GM19463 (cell line): Measurements from ENCODE around the gene DENND1A.

Experiments
- ATAC-seq: cut with Tn5 transposase; IDR thresholded peaks from one replicate; pipeline ENCODE4 v1.9.1; 2021; ENCODE audit warnings: mild to moderate bottlenecking, moderate library complexity; ENCODE audit not compliant: unreplicated experiment

Gene DENND1A

DNA sequence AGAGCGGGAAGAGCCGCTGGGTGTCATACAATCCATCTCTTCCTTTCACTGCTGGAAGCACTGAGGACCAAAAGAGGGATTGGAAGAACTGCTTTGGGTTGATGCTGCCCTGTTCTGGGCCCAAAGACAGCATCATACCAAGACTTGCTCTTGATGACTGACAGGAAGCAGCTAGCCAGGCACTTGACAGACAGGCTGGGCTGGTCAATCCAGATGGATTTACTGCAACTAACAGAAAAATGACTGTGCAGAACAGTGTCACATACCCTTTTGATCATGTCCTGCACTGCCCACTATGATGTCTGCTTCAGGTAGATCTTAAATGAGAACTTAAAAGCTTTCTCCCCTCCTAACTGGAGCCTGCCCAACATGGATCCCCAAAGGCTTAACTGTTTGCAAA, 416.4 kb downstream of the DENND1A start:
- ATAC-seq, result no peak

DNA sequence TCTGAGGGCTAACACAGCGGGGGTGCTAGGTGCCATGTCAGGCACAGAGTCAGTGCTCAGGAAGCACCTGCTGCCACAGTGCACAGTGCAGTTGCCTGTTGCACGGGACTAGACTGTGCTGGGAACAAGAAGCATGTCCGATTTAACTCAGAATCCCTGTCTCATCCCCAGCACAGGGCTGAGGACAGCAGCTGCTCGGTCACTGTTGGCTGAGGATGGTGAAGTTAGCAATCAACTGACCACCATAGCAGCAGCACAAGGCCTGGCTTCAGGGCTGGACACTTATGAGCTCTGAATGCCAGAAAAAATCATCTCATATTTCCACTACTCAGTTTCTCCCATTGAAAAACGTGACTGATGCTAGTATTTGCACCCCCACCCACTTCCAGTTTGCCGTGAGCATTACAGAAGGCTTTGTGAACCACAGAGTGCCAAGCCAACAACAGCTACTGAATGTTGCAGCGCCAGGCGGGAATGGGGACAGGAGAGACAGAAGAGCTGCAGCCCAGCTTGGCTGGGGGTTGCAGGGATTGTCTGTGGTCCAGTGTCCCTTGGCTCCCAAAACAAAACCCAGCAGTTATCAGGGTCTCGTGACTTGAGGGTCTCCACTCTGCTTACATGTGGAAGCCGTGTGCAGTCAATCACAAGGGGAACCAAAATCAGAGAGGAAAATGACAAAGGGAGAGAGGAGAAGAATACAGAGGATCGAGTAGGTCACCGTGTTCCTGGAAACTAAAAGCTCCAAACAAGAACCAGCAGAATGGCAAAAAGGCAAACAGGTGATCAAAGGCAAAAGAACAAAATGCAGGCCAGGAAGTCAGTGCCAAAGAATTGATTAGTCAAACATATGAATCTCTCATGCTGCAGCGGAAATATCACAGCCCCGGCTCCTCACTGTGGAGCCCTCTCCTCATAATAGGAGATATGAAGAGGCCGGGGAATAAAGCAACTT, 418.3 kb downstream of the DENND1A start:
- ATAC-seq, result no peak

DNA sequence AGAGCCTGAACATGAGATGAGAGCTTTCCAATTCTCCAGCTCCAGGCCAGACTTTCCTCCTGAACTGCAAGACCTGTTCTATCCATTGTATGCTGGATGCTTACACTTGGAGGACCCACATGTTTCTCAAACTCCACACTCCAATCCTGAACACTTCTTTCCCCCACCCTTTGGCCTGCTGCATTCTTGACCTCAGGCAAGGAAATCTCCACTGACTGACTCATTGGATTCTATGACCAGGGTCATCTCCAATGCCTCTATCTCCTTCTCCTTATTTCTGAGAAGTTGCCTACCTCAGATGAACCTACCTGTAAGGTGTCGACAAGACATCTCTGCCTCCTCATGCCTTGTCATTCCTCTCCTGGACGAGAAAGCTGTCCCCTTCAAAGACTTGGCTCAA, 420.3 kb downstream of the DENND1A start:
- no peak for ATAC-seq

DNA sequence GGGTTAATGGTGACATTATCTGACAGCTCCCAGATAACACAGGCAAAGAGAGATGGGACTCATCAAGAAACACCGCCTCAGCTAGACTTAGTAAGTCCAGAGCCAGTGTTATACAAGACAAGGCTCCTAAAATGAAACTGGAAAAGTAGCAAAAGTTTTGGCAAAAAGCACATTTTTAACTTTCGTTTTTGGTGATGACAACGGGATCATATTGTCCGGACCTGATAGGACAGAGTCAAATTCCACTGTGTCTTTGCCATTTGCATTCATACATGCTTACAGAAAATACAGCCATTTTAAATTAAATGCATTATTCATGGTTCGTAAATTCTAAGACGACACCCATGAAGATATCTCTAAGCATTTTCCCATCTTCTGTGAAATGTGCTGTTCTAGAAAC, 421.9 kb downstream of the DENND1A start:
- no peak for ATAC-seq

DNA sequence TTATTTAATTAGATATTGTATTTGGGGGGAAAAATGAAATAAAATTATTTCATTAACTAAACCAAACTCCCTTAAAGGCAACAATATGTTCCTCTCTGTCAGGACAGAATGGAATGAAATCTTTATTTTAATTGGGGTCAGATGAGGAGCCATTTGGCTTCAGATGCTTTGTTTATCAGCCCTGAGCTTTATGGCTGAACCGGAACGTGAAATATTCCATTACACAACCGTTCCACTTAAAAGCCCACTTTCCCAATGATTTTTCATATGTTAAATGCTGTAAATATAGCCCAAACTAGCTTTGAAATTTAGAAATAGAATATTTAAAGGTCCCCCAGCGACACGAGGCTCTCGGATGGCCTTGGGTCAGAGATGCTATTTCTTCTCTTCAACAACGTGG, 424.4 kb downstream of the DENND1A start:
- no peak for ATAC-seq

DNA sequence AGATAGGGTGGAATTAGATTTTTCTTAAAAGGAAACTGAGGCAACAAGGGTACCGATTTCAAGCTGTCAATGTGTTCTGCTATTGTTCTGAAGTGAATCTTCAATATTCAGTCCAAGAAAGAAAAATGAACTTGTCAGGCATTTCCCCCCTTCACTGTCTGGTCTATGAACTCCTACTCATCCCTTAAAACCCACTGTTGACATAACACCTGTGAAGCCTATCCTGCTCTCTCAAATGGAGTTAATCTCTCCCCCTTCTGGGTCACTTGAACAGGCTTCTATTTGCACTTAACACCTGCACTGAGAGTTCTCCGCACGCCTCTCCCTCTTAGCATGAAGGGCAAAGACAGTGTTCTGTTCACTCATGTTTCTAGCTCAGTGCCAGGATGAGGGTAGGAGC, 429.6 kb downstream of the DENND1A start:
- ATAC-seq, result no peak

DNA sequence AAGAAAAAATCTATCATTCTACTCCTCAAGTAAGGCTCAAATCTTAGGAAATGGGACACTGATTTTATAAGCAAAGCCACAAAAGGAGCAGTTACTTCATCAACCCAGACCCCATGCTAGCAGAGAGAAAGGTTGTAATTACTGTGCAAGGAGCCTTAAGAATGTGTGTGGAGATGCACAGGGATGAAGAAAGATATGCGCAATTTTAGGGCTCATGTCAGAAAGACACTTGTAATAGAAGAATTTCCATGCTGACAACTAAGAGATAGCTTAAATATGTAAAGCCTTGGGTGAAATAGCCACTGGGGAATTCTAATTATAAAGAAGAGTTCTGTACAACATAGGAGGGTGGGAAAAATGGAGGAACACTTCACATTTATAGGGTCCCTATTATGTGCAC, 432.1 kb downstream of the DENND1A start:
- no peak for ATAC-seq

DNA sequence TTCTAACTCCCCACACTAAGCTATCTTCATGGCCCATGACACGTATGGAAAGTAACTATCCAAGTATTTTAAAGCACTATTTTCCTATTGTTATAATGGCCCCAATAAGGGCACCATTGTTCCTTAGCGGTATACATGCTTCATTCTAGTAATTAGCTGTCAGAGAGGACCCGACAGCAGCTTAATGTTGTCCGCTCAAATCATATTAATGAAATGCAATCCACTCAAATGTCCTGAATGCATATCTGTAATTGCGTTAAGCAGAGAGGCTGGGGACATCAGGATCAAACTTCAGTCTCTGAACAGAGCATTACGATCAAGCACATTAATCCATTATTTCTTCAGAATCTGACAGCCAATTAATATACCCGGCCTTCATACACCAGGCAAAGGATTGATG, 434.2 kb downstream of the DENND1A start:
- no peak for ATAC-seq

DNA sequence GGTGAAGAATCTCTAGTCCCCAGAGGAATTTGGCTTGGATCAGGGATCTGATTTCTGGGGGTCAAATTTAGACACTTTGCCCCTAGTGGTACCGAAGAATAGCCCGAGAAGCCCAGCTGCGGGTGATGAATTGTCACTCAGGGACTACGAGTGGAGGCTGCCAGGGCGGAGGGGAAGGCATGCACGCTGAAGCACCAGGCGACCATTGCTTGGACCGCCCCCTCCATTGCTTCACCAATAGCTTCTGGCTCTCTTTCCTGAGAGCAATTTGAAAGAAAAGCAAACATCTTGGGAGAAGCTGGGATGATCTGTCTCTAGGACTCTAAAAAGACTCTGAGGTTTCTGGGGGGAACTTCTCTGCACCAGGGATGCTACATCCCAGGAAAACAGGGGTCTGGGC, 436.3 kb downstream of the DENND1A start:
- ATAC-seq, result no peak

DNA sequence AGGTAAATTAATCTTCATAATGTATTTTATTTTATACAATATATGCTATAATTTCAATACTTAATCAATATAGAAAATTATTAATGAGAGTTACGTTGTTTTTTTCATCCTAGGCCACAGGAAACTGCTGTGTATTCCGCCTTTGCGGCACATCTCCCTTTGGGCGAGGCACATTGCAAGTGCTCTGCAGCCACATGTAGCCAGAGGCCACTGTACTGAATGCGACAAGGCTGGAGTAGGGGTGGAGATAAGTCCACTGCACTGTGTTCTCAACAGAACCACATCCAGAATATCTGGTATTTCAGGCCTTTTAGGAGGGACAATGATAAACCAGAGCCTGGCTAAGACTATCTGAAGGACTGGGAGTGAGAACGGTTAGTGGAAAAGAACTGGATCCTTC, 439.2 kb downstream of the DENND1A start:
- no peak for ATAC-seq

DNA sequence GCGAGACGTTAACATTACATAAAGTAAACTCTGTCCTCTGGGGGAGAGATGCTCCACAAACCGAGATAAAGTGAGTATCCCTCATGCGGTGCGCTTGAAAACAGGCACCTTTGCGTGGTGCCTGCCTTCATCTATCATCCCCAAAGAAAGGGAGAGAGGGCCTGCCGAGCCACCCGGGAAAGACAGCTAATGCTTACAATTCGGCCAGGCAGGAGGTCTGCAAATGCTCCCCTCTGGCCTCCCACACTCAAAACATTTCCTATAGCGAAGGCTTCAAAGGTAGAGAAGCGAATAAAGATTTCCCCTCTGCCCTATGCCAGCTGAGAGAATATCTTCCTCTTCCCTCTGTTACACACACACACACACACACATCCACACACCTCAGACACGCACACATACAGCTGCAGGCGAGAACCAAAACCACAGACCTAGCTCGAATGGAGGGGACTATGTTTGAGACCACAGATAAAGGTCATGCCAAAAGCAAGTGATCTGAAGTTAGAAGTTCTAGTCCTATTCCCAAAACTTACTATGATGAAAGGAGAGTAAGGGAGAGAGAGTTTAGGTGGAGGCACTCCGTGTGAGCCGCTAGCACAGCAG, 441.1 kb downstream of the DENND1A start:
- ATAC-seq, result no peak

DNA sequence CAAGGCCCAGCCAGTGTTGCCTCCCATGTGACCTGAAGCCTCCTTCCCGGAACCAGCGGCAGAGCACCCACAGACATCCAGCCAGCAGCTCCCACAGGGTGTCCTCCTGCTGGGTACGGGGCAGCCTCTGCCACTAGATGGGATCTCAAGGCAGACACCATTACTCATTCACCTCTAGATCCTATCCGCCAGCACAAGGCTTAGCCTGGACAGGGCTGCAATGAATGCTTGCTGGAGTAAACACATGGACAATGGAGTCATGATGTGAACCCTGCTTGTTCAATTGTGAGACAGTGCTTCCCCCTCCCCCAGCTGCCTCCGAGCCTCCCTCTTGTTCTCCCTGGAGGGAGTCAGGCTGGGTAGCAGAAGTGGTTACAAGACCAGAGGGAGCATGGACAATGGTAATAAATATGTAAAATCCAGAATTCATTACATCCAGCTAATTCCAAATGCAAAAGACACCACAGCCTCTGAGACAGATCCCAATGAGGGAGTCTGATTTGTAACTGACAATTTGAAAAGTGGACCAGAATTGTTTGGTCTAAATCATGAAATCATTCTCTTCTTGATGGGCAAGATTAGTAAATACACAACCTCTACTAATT, 441.9 kb downstream of the DENND1A start:
- no peak for ATAC-seq

DNA sequence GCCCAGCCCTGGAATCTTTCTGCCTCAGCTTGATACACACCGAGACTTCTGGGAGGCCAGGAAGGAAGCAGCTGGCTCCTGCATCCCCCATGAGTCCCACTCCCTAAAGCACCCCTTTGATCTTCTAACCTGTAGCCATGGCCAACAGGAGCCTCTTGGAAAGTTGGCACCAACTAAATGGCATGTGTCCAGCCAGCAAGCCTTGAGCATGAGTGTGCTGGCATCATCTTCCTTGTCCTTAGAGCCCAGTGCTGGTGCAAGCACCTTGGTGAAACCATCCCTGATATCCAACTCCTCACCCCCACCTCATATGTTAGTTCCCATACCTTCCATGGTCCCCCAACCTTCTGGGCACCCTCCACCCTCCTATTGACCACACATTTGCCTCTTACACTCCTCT, 443.5 kb downstream of the DENND1A start:
- no peak for ATAC-seq

DNA sequence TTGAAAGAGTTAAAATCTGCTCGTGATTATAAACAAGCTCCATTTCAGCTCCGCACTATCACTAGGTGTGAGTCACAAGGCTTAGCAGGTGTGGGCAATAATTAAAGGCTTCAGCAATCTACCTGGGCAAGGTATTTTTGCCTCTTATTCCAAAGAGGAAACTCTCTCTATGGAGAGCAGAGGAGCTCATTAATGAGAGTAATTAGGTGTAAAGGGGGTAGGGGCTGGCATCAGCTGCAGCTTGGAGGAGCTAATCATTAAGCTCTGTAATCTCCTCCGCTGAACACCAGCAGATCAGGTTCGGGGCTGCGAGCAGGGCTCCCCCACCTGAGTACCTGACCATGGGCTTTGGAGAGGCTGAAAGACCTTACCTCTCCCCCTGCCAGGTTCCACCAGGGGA, 444.7 kb downstream of the DENND1A start:
- no peak for ATAC-seq

DNA sequence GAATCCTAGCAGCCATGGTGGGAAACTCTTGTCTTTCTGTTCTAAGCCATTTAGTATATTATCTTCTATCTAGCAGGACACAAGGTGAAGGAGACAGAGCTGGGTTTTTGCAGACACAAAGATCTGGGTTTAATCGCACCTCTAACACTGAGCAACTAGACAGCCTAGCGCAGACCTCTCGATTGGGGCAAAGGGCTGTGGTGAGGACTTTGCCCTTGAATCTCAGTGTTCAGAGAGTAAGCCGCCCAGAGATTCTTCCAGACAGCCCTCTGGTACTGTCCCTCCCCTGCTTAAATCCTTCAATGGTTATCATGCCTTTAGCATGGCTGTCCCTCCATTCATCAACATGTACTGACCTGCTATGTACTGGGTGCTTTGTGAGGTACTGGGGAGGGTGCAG, 445.8 kb downstream of the DENND1A start:
- ATAC-seq, result no peak

DNA sequence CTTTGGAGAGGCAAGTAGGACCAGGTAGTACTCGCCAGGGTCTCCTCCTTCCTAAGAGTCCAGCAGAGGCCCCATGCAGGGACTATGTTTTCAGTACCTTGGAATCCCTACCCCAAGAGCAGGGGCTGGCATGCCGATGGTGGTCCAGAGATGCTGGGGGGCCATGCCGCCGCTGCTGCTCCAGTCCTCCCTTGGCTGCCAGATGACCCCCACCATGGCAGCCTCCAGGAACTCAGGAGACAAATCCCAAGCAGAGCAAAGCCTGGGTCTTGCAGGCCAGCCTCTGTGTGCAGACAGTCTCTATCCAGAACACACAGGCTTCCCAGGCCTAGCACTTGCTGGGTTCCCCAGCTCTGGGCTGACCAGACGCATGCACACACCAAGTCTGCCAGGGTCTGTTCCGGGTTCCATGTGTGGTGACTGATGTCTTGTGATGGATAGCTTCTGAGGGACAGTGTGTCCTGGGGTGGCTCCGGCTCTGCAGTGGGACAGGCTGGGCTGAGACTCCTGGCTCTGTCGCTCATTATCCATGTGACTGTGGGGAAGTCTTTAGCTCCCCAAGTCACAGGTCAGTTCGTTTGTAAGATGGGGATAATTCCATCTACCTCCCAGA, 446.6 kb downstream of the DENND1A start:
- no peak for ATAC-seq

DNA sequence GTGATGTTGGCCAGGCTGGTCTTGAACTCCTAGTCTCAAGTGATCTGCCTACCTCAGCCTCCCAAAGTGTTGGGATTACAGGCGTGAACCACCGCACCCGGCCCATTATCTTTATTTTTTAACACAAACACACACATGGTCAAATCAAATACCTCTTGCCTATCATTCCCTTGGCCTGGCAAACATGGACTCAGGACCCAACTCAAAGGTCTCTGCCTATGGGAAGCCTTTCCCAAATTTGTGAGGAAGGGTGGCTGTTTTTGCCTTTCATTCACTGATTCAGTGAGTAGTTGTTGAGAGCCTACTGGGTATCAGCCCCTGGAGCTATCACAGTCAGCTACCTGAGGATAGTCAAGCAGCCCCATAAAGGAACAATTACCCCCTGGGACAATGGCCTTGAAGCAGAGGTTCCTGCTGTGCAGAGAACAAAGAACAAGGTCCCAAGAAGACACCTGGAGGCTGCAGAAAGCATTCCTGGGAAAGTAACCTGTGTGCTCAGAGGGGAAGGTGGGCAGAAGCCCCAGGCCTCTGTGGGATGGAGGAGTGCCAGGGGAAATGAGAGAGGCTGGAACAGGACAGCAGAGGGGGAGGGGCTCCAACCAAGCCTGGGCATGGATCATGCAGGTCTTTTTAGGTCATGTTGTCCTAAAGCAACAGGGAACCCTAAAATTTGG, 447.5 kb downstream of the DENND1A start:
- no peak for ATAC-seq

DNA sequence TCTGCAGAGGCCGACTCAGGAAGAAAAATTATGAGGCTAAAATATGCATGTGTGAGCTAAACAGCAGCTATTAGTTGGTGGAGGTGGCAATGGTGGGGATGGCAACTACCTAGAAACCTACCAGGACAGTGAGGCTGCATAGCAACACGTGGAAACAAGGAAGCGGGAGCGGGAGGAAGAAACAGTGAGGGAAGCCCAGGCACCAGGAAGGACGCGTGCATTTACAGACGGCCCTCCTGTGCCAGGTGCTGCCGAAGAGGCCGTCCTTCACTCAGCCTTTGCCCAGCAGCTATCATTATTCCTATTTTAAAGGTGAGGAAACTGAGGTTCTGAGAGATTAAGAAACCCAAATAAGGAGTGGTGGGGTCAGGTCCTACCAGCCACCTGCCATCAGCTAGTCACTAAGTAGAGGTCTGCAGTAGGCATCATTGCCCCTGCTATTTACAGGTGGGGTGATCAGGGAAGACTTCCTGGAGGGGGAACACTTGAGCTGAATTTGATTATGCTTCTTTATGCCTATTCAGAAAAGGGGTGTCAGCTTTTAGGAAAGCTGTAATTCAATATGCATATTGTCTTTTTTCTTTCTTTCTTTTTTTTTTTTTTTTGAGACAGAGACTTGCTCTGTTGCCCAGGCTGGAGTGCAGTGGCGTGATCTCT, 448.6 kb downstream of the DENND1A start:
- ATAC-seq, result no peak

DNA sequence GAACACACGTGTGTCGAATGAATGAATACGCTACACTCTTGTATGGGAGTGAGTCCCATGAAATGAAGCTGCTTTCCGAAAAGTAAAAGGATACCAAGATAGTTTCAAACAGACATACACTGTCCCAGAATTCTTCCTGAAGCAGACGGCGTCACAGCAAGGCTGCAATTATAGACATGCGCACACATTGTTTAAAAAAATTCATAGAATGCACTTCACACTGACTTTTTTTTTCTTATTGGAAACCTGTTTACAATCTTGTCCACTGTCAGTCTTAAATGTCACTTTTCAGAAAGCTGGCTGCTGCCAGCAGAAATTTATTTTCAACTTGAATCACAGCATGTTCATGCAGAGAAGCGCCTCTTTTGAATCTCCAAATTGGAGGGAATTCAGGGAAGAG, 449.1 kb downstream of the DENND1A start:
- ATAC-seq, result no peak

DNA sequence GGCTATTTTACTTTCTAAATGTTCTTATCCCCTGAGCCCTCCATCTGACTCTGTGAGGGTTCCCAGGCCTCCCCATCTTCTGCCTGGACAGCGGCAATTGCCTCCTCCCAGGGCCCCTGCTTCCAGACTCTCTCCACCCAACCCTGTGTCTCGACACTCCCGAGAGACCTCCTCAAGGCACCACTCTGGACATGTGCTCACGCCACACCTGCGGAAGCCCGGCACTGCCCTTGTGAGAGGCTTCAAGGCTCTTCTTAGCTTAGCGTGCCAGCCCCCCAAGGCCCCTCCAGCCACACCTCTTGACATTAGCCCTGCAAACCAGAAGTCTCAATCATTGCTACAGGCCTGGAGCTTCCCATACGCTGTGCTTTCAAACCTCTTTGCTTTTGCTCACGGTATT, 449.8 kb downstream of the DENND1A start:
- ATAC-seq, result no peak
